ENCODE data around the gene FGD6. TPM values are rescaled to one million over a fixed set of nuclear protein-coding genes. Genes with fewer than 3 reads are reported as not detected.

Gene FGD6
- total and polyA plus RNA-seq, 2 donors (not counting 1 experiment from before 2014, with no cell fraction given) = 1.2 to 8.4 TPM

GRCh38 chr12:95239216-95239615 lies 21.9 kb upstream of the FGD6 start:
- CTCF ChIA-PET = no interaction called here
- POLR2A ChIA-PET = no interaction called here
- intact Hi-C loops (cut with micrococcal nuclease) = no loop called here
- Histone ChIP-seq H3K79me2 (ENCODE audit: control insufficient read depth, insufficient read depth, low read length) (peaks cover 58% of the 10 kb centered on the region), H3K36me3 (replicated peaks in 1 of 2; ENCODE audit: control extremely low read depth in 1 of 2, control insufficient read depth in 1 of 2, extremely low read depth in 1 of 2, insufficient read depth in 2 of 2, low read length in 1 of 2) (peaks cover 0 to 9% of the 10 kb centered on the region in 2 experiments), H3K27me3 (replicated peaks in 1 of 4; ENCODE audit: control extremely low read depth in 1 of 4, control insufficient read depth in 3 of 4, insufficient read depth in 4 of 4, low read length in 3 of 4) (no peaks in the 10 kb centered on the region), H3K9me3 (ENCODE audit: control extremely low read depth in 1 of 3, control insufficient read depth in 2 of 3, insufficient read depth in 1 of 3, low read length in 2 of 3) (peaks cover 0 to 1% (median 0%) of the 10 kb centered on the region in 3 donors), H3K4me1 (ENCODE audit: control insufficient read depth in 2 of 2, insufficient read depth in 2 of 2, low read length in 2 of 2) (no peaks in the 10 kb centered on the region), H3K4me3 (ENCODE audit: control extremely low read depth in 1 of 5, extremely low read depth in 1 of 5, insufficient read depth in 1 of 5, low read depth in 2 of 5, low read length in 4 of 5) (no peak overlapping the region), H4K20me1 (ENCODE audit: control insufficient read depth, insufficient read depth, low read length, poor library complexity, severe bottlenecking) (peaks cover 28% of the 10 kb centered on the region), H3K9ac (ENCODE audit: low read length) (no peak overlapping the region), H2AFZ (ENCODE audit: insufficient read depth, low read depth, low read length, poor library complexity, severe bottlenecking) (no peak overlapping the region), H3K4me2 (replicated peaks; ENCODE audit: low read depth, low read length, poor library complexity, severe bottlenecking) (no peak overlapping the region), H3K27ac (ENCODE audit: low read length in 2 of 2) (no peak overlapping the region)
- no peaks in the 10 kb centered on the region for H3K9me3 Mint-ChIP-seq (ENCODE audit: insufficient read depth)
- H3K4me1 Mint-ChIP-seq = peaks cover 18% of the 10 kb centered on the region
- no peaks in the 10 kb centered on the region for H3K27me3 Mint-ChIP-seq
- TF ChIP-seq EZH2 (IDR thresholded peaks at IDR 0.05; ENCODE audit: borderline replicate concordance, insufficient read depth, low read depth, low read length, poor library complexity, severe bottlenecking) = no peak
- no peak for TF ChIP-seq CTCF (IDR thresholded peaks at IDR 0.05)
- no peak overlapping the region for H3K4me3 Mint-ChIP-seq
- DNase-seq = no peak
- no peak overlapping the region for H3K27ac Mint-ChIP-seq
- no peak for ATAC-seq (ENCODE audit: low read depth)

GRCh38 chr12:95238150-95238549 lies 20.9 kb upstream of the FGD6 start:
- H3K9me3 ChIP-seq (ENCODE audit: control extremely low read depth in 1 of 3, control insufficient read depth in 2 of 3, insufficient read depth in 1 of 3, low read length in 2 of 3) = peaks cover 0 to 1% (median 0%) of the 10 kb centered on the region in 3 donors
- H3K27me3 ChIP-seq (replicated peaks in 1 of 4; ENCODE audit: control extremely low read depth in 1 of 4, control insufficient read depth in 3 of 4, insufficient read depth in 4 of 4, low read length in 3 of 4) = no peaks in the 10 kb centered on the region
- H3K4me3 Mint-ChIP-seq = no peak overlapping the region
- no peak overlapping the region for H2AFZ ChIP-seq (ENCODE audit: insufficient read depth, low read depth, low read length, poor library complexity, severe bottlenecking)
- no peak for TF ChIP-seq CTCF (IDR thresholded peaks at IDR 0.05)
- TF ChIP-seq EZH2 (IDR thresholded peaks at IDR 0.05; ENCODE audit: borderline replicate concordance, insufficient read depth, low read depth, low read length, poor library complexity, severe bottlenecking) = no peak
- ATAC-seq (ENCODE audit: low read depth) = no peak
- H4K20me1 ChIP-seq (ENCODE audit: control insufficient read depth, insufficient read depth, low read length, poor library complexity, severe bottlenecking) = peaks cover 24% of the 10 kb centered on the region
- intact Hi-C loops (cut with micrococcal nuclease) = no loop called here
- DNase-seq = no peak
- H3K36me3 ChIP-seq (replicated peaks in 1 of 2; ENCODE audit: control extremely low read depth in 1 of 2, control insufficient read depth in 1 of 2, extremely low read depth in 1 of 2, insufficient read depth in 2 of 2, low read length in 1 of 2) = peaks cover 0 to 4% of the 10 kb centered on the region in 2 experiments
- H3K9ac ChIP-seq (ENCODE audit: low read length) = no peak overlapping the region
- H3K27ac ChIP-seq (ENCODE audit: low read length in 2 of 2) = no peak overlapping the region
- no peak overlapping the region for H3K4me2 ChIP-seq (replicated peaks; ENCODE audit: low read depth, low read length, poor library complexity, severe bottlenecking)
- WGBS (ENCODE audit: insufficient coverage) = no CpG with 5 or more reads among the region's 1 CpG
- ChIA-PET POLR2A (no interaction called here), CTCF (no interaction called here)
- no peaks in the 10 kb centered on the region for H3K4me1 ChIP-seq (ENCODE audit: control insufficient read depth in 2 of 2, insufficient read depth in 2 of 2, low read length in 2 of 2)
- H3K9me3 Mint-ChIP-seq (ENCODE audit: insufficient read depth) = no peaks in the 10 kb centered on the region
- peaks cover 65% of the 10 kb centered on the region for H3K79me2 ChIP-seq (ENCODE audit: control insufficient read depth, insufficient read depth, low read length)
- no peaks in the 10 kb centered on the region for H3K27me3 Mint-ChIP-seq
- no peak overlapping the region for H3K4me3 ChIP-seq (ENCODE audit: control extremely low read depth in 1 of 5, extremely low read depth in 1 of 5, insufficient read depth in 1 of 5, low read depth in 2 of 5, low read length in 4 of 5)
- H3K27ac Mint-ChIP-seq = no peak overlapping the region
- H3K4me1 Mint-ChIP-seq = peaks cover 18% of the 10 kb centered on the region
